Right lobe of liver (tissue), 6 donors: Measurements from ENCODE around the gene TSPO. TPM values are rescaled to one million over a fixed set of nuclear protein-coding genes. Genes with fewer than 3 reads are reported as not detected.

Source experiments
- ATAC-seq, 4 donors: fragments of 200-7000 bp; cut with Tn5 transposase; one replicate each; pipeline ENCODE4 v1.9.1; 2020; ENCODE audit warnings: mild to moderate bottlenecking in 4 of 4, moderate library complexity in 4 of 4
- DNase-seq, 3 donors: peaks; one replicate each; pipeline ENCODE4 v3.0.0-alpha.2; 2020
- H3K27ac ChIP-seq, 3 donors: fragments of 200-600 bp; one replicate each; pipeline ENCODE4 v1.8.0; 2022
- H3K27me3 ChIP-seq, 2 donors: fragments of 200-600 bp; one replicate each; pipeline ENCODE4 v1.8.0; 2022
- H3K36me3 ChIP-seq, 4 donors: fragments of 200-600 bp; sonication (generic) in 1 of 4; one replicate each; pipeline versions ENCODE4 v1.5.1 to v1.8.0; 2017 to 2022; ENCODE audit warnings: control low read depth in 1 of 4
- H3K4me1 ChIP-seq, 4 donors: fragments of 200-600 bp; sonication (generic) in 1 of 4; one replicate each; pipeline versions ENCODE4 v1.5.1 to v1.8.0; 2017 to 2022; ENCODE audit warnings: control low read depth in 1 of 4
- H3K4me3 ChIP-seq, 3 donors: fragments of 200-600 bp; one replicate each; pipeline ENCODE4 v1.8.0; 2022
- H3K9me3 ChIP-seq, 4 donors: fragments of 200-600 bp; sonication (generic) in 1 of 4; one replicate each; pipeline versions ENCODE4 v1.5.1 to v1.8.0; 2017 to 2022; ENCODE audit warnings: control low read depth in 1 of 4
- POLR2A ChIP-seq: fragments of 450-650 bp; IDR thresholded peaks from one replicate; pipeline ENCODE4 v1.6.1; 2017; ENCODE audit warnings: antibody characterized with exemption, mild to moderate bottlenecking
- WGBS: methylation state at CpG from one replicate; pipeline ENCODE4 v1.1.6; 2018; ENCODE audit warnings: low coverage, low lambda C conversion rate; ENCODE audit not compliant: insufficient coverage; ENCODE audit errors: missing lambda C conversion rate; 5-methylcytosine and 5-hydroxymethylcytosine counted together
- intact Hi-C, 2 donors: fragments of 100-400 bp; cut with DNase I; formaldehyde crosslinking; loops; one replicate each; pipeline versions ENCODE4 v1.11.2 to v1.14.1; 2022
- total RNA-seq, 6 experiments: library from RNA; depleted of rRNA in 2 of 6; stranded (reverse); fragments of >200 nt in 2 of 6; fragmentation: NEBNext Ultra II Directional in 3 of 6; extraction: Animal tissue kit (Norgen Biotek cat#: 25700) in 3 of 6; gene quantifications; one replicate each; pipeline versions ENCODE4 v1.1.0 to v1.2.4, GENCODE V29; 2016 to 2023
- TF ChIP-seq, protein P1 (sequence below), 4 donors: fragments of 200-600 bp in 3 of 4; fragments of 450-650 bp in 1 of 4; IDR thresholded peaks; one replicate each; pipeline versions ENCODE4 v1.5.1 to v1.8.0; 2016 to 2022; ENCODE audit warnings: antibody characterized with exemption in 4 of 4, mild to moderate bottlenecking in 2 of 4
- donor health status: DM: no; HTN: yes; CAD: no.
- donor health status: DM: no; HTN: no; CAD: no.
- donor health status: DM: no; HTN: no; CAD: no.
- donor health status: DM: no; HTN: yes; CAD: no.
- donor health status: DM: no; HTN: yes; CAD: no.

Gene TSPO
- total RNA-seq, 6 experiments from 2014 or later: 18.1 to 198 (median 31.9) TPM

DNA sequence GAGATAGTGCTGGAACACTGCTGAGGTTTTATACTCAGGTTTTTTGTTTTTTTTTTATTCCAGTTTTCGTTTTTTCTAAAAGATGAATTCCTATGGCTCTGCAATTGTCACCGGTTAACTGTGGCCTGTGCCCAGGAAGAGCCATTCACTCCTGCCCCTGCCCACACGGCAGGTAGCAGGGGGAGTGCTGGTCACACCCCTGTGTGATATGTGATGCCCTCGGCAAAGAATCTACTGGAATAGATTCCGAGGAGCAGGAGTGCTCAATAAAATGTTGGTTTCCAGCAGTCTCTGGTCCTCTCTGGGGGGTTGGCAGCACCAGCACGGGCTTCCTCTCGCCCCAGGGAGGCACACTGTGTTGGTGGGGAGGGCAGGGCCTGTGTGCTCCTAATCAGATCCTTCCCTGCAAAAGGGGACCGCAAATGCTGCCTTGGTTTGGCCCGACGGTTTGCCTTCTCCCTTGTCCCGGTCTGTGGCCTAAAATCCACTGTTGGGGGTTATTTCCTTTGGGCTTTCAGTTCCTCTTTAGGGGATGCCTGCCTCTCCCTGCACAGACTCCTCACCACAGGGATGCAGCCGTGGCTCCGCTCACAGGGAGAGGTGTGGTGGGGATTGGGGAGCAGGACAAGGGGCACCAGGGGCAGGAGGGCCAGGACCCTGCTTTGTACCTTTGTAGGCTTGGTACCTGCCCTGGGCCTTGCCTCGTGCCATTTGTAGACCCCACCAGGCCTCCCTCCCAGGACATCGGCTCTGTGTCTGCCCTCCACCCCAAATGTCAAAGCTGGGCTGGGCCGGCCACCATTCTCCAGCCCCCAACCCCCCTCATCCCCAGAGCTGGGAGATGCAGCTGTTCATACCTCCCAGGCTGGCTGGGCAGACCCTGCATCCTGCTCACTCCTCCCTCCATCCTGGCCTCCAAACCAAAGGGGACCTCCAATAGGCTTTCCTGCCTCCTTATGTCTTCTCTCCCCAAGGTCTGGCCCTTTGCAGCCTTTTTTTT lies 21.6 kb upstream of the TSPO start:
- TF ChIP-seq POLR2A: no peak
- TF ChIP-seq, protein P1, sequence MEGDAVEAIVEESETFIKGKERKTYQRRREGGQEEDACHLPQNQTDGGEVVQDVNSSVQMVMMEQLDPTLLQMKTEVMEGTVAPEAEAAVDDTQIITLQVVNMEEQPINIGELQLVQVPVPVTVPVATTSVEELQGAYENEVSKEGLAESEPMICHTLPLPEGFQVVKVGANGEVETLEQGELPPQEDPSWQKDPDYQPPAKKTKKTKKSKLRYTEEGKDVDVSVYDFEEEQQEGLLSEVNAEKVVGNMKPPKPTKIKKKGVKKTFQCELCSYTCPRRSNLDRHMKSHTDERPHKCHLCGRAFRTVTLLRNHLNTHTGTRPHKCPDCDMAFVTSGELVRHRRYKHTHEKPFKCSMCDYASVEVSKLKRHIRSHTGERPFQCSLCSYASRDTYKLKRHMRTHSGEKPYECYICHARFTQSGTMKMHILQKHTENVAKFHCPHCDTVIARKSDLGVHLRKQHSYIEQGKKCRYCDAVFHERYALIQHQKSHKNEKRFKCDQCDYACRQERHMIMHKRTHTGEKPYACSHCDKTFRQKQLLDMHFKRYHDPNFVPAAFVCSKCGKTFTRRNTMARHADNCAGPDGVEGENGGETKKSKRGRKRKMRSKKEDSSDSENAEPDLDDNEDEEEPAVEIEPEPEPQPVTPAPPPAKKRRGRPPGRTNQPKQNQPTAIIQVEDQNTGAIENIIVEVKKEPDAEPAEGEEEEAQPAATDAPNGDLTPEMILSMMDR (IDR thresholded peaks at IDR 0.05): no peak

DNA sequence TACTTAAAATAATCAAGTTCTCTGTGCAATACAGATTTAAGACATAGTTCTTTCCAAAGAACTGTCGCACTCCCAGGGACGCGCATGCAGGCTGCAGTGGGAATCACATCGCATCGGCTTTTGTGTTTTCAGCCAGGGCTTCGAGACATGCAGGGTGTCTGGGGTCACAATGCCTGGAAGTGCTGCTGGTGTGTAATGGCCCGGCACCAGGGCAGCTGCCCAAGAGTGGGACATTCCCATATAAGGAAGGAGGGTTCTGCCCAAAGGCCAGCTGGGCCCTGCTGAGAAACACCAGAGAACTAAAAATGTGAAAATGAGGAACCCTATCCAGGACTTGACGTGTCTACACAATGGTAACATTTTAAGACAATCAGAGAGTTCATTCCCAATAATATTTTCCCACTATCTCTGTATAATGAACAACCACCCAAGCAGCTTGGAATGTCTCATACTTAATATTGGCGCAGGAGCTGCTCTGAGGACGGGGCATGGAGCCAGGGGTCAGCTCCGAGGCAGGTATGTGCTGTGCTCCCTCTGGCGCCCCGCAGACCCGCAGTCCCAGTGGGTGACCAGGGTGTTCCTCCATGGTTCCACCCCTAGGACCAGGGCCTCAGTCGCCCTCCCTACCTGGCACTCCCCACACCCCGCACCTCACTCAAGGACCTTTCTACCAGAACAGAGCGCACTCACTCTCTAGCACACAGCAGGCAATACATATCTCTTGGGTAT lies 19.4 kb upstream of the TSPO start:
- no peak for DNase-seq
- no peaks in the 10 kb centered on the region for H3K9me3 ChIP-seq
- H3K36me3 ChIP-seq: peaks cover 0 to 20% (median 8%) of the 10 kb centered on the region in 4 donors
- H3K4me3 ChIP-seq: no peak overlapping the region
- no peaks in the 10 kb centered on the region for H3K4me1 ChIP-seq
- WGBS: 64% methylated on average over 7 of the region's 17 CpGs
- TF ChIP-seq, protein P1 (IDR thresholded peaks at IDR 0.05): no peak
- TF ChIP-seq POLR2A: no peak
- no peaks in the 10 kb centered on the region for H3K27me3 ChIP-seq
- intact Hi-C loops: no loop called here
- H3K27ac ChIP-seq: no peak overlapping the region
- ATAC-seq: no peak

More for the DNA sequence above, 21.6 kb upstream of the TSPO start:
- Histone ChIP-seq H3K27me3 (no peaks in the 10 kb centered on the region), H3K4me1 (peaks cover 0 to 11% (median 2%) of the 10 kb centered on the region in 4 donors), H3K27ac (no peak overlapping the region), H3K4me3 (no peak overlapping the region), H3K36me3 (peaks cover 0 to 9% (median 2%) of the 10 kb centered on the region in 4 donors), H3K9me3 (no peaks in the 10 kb centered on the region)
- intact Hi-C loops: loop anchor here in 1 of 2 donors (10.0 kb wide), 1 partner anchor 65 kb away; no protein-coding TSS in a partner anchor
- 63% methylated on average over 9 of the region's 16 CpGs for WGBS
- no peak for DNase-seq
- no peak for ATAC-seq

DNA sequence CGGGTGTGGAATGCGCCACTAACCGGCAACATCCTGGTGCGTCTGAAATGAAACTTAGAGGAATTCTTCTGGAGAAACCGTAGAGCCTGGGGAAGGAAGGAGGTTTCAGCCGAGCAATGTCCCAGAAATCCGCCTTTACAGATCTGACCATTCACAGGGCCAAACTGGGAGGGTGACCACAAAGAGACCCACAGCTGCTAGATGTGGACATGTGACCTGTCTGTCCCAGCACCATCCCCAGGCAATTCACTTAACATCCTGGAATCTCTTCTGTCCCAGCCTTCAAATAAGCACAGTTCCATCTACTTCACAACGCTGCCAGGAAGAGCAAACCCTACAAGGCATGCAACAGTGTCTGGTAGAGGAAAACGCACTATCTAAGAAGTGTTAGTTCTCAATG lies 18.0 kb upstream of the TSPO start:
- no peak for ATAC-seq
- Histone ChIP-seq H3K4me1 (no peaks in the 10 kb centered on the region), H3K4me3 (no peak overlapping the region), H3K27me3 (no peaks in the 10 kb centered on the region), H3K36me3 (peaks cover 0 to 32% (median 10%) of the 10 kb centered on the region in 4 donors), H3K9me3 (no peaks in the 10 kb centered on the region), H3K27ac (no peak overlapping the region)
- TF ChIP-seq POLR2A: no peak
- TF ChIP-seq, protein P1 (IDR thresholded peaks at IDR 0.05): no peak
- DNase-seq: no peak
- intact Hi-C loops: no loop called here
- WGBS: 95% methylated on average over 7 of the region's 9 CpGs

DNA sequence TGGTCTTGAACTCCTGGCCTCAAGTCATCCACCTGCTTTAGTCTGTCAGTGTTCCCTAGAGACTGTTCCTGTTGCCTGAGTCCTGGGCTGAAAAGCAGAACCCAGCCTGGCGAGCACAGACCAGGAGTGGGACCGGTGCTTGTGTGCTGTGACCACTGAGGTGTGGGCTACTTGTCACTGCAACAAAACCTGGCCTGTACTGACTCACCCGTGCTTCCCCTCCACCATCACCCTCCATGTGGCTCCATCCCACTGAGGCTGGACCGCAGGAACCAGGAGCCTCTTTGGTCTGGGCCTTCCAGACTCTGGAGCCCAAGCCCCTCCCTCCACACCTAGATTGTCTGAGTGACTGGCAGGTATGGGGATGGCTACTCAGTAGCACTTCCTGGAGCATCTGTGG lies 16.8 kb upstream of the TSPO start:
- 90% methylated on average over 2 of the region's 4 CpGs for WGBS
- Histone ChIP-seq H3K4me1 (no peaks in the 10 kb centered on the region), H3K4me3 (no peak overlapping the region), H3K9me3 (no peaks in the 10 kb centered on the region), H3K36me3 (peaks cover 0 to 37% (median 13%) of the 10 kb centered on the region in 4 donors), H3K27me3 (no peaks in the 10 kb centered on the region), H3K27ac (no peak overlapping the region)
- TF ChIP-seq, protein P1 (IDR thresholded peaks at IDR 0.05): no peak
- TF ChIP-seq POLR2A: no peak
- ATAC-seq (no peak), DNase-seq (no peak)
- intact Hi-C loops: no loop called here
